A549 (cell line): Measurements from ENCODE around the gene TENM3. TPM values are rescaled to one million over a fixed set of nuclear protein-coding genes. Genes with fewer than 3 reads are reported as not detected.

Experiments used
- ATAC-seq, 2 experiments: fragments of 200-7000 bp in 1 of 2; fragments of >200 bp in 1 of 2; cut with Nextera tagmentation in 1 of 2; cut with Tn5 transposase in 1 of 2; 3 replicates each; pipeline versions ENCODE4 v1.8.0 to v1.9.1; 2018 to 2020; ENCODE audit warnings: mild to moderate bottlenecking in 1 of 2, moderate library complexity in 1 of 2
- CTCF ChIA-PET: fragments of 300-600 bp; sonication (Branson Sonifier 250); formaldehyde crosslinking; extraction: SDS; loops from one replicate; lab custom pipeline; 2021; ENCODE audit warnings: antibody characterized with exemption, inconsistent platforms; lab: Yijun Ruan, JAX
- POLR2A ChIA-PET: fragments of 350-600 bp; formaldehyde crosslinking; extraction: SDS; loops from one replicate; lab custom pipeline; 2021; ENCODE audit warnings: antibody characterized with exemption, inconsistent platforms; lab: Yijun Ruan, JAX
- DNase-seq, 2 experiments: peaks; one replicate each; pipeline versions ENCODE4 v3.0.0 to v3.0.0-alpha.2; 2011 to 2016; ENCODE audit warnings: low read depth in 1 of 2, low spot score in 1 of 2
- FAIRE-seq: peaks from 2 replicates; lab custom pipeline; 2011; peaks lifted over from hg19 to GRCh38; lab: Jason Lieb, UNC
- H3K27ac ChIP-seq, 2 experiments: fragments of >200 bp; sonication (Bioruptor Twin); formaldehyde crosslinking; 3 replicates each; pipeline ENCODE4 v1.5.1; 2016 to 2017
- H3K4me1 ChIP-seq: fragments of >200 bp; sonication (Bioruptor Twin); formaldehyde crosslinking; 3 replicates; pipeline ENCODE4 v1.6.1; 2016
- H3K4me2 ChIP-seq: fragments of >200 bp; sonication (Bioruptor Twin); formaldehyde crosslinking; 3 replicates; pipeline ENCODE4 v1.6.1; 2016
- H3K4me3 ChIP-seq: fragments of >200 bp; sonication (Bioruptor Twin); formaldehyde crosslinking; 3 replicates; pipeline ENCODE4 v1.5.1; 2016
- H3K9me3 ChIP-seq: fragments of >200 bp; sonication (Bioruptor Twin); formaldehyde crosslinking; 3 replicates; pipeline ENCODE4 v1.6.1; 2016
- ATOH8 ChIP-seq: fragments of 250-450 bp; sonication (Bioruptor Pico); IDR thresholded peaks from 2 replicates; pipeline ENCODE4 v1.5.0; 2020; ENCODE audit warnings: low read depth, mild to moderate bottlenecking, moderate library complexity
- BHLHE40 ChIP-seq: IDR thresholded peaks from 2 replicates; pipeline ENCODE4 v1.6.1; 2012; ENCODE audit warnings: low read depth, low read length, inconsistent platforms
- CHD2 ChIP-seq: fragments of 150-350 bp; IDR thresholded peaks from 2 replicates; pipeline ENCODE4 v1.6.1; 2014; ENCODE audit warnings: low read length; ENCODE audit not compliant: partially characterized antibody
- EHF ChIP-seq: fragments of 250-450 bp; sonication (Bioruptor Pico); IDR thresholded peaks from 2 replicates; pipeline ENCODE4 v1.5.0; 2020; ENCODE audit warnings: mild to moderate bottlenecking
- FOXS1 ChIP-seq: fragments of 250-450 bp; sonication (Bioruptor Pico); IDR thresholded peaks from 2 replicates; pipeline ENCODE4 v1.5.0; 2020; ENCODE audit warnings: mild to moderate bottlenecking, moderate library complexity
- GATA3 ChIP-seq: IDR thresholded peaks from 2 replicates; pipeline ENCODE4 v1.6.1; 2012; ENCODE audit warnings: borderline replicate concordance
- MAX ChIP-seq: IDR thresholded peaks from 2 replicates; pipeline ENCODE4 v1.6.1; 2012
- MAZ ChIP-seq: fragments of 150-350 bp; IDR thresholded peaks from 2 replicates; pipeline ENCODE4 v1.6.1; 2014; ENCODE audit warnings: antibody characterized with exemption, low read depth, low read length, borderline replicate concordance
- NR3C1 ChIP-seq: fragments of >200 bp; sonication (Bioruptor Twin); formaldehyde crosslinking; IDR thresholded peaks from 3 replicates; pipeline ENCODE4 v1.6.1; 2017
- PBX3 ChIP-seq: IDR thresholded peaks from 2 replicates; pipeline ENCODE4 v1.6.1; 2012
- POLR2AphosphoS2 ChIP-seq: conservative IDR thresholded peaks from 2 replicates; pipeline ENCODE4 v1.6.1; 2012; ENCODE audit warnings: low read length, improper control_type of control experiment, inconsistent platforms
- RAD21 ChIP-seq, 2 experiments: fragments of >200 bp in 1 of 2; sonication (Bioruptor Twin) in 1 of 2; formaldehyde crosslinking in 1 of 2; IDR thresholded peaks in 1 of 2; conservative IDR thresholded peaks in 1 of 2; 2 replicates in 1 of 2; 3 replicates in 1 of 2; pipeline ENCODE4 v1.6.1; 2012 to 2018; ENCODE audit warnings: inconsistent platforms in 1 of 2
- RFX5 ChIP-seq: fragments of 450-650 bp; IDR thresholded peaks from 2 replicates; pipeline ENCODE4 v1.7.1; 2014; ENCODE audit warnings: antibody characterized with exemption, mild to moderate bottlenecking, moderate library complexity
- RNF2 ChIP-seq: fragments of 200-600 bp; sonication (generic); IDR thresholded peaks from 2 replicates; pipeline ENCODE4 v1.6.1; 2016; ENCODE audit warnings: low read depth, mild to moderate bottlenecking, antibody characterized with exemption, moderate library complexity, borderline replicate concordance
- TP53 ChIP-seq: fragments of 250-450 bp; sonication (Bioruptor Pico); IDR thresholded peaks from 2 replicates; pipeline ENCODE4 v1.5.0; 2021; ENCODE audit warnings: mild to moderate bottlenecking, moderate library complexity
- WGBS: methylation state at CpG from one replicate; pipeline ENCODE4 v1.1.6; 2017; ENCODE audit errors: missing lambda C conversion rate; 5-methylcytosine and 5-hydroxymethylcytosine counted together
- polyA plus RNA-seq, 4 experiments: library from polyadenylated mRNA; depleted of rRNA in 3 of 4; stranded (reverse); fragments of >200 nt; fragmentation: RNase III in 1 of 4; extraction: RNeasy Plus Mini Kit Qiagen cat#74134 plus additional on column Dnase treatment in 1 of 4; gene quantifications; 2 replicates in 3 of 4; 3 replicates in 1 of 4; pipeline ENCODE4 v1.2.3, GENCODE V29; 2011 to 2017

Gene TENM3
- polyA plus RNA-seq, 2 of the 4 experiments (the other 2 are of a cell fraction): 2.4 to 7.3 TPM

GRCh38 chr4:182443070-182443469, 199.9 kb downstream of the TENM3 start (continued):
- no peak for TF ChIP-seq POLR2AphosphoS2
- no peak for TF ChIP-seq TP53 (CRISPR knock-in tag)
- no peak for TF ChIP-seq FOXS1 (CRISPR knock-in tag)
- no peak for TF ChIP-seq BHLHE40

- ATAC-seq: no peak
- Histone ChIP-seq H3K4me2 (peak overlapping the region; percentile 81), H3K4me1 (no peaks in the 10 kb centered on the region), H3K27ac (peak overlapping the region in 1 of 2 experiments; percentile 82; a peak in 3 of 6 replicates), H3K9me3 (no peaks in the 10 kb centered on the region), H3K4me3 (peak overlapping the region; percentile 53; the same call in 2 of the 3 replicates)
- POLR2A ChIA-PET: interaction anchor here (0.6 kb wide), 1 partner anchor 273 kb away, joined by 3 read pairs; no protein-coding TSS in a partner anchor
- TF ChIP-seq GATA3: no peak
- no peak for TF ChIP-seq NR3C1
- TF ChIP-seq PBX3: no peak
- TF ChIP-seq EHF: no peak
- TF ChIP-seq ATOH8 (CRISPR knock-in tag): no peak
- TF ChIP-seq, all 56 proteins: peak for 0
- WGBS: 76% methylated on average over 10 of the region's 25 CpGs
- FAIRE-seq: no peak
- DNase-seq: no peak
- CTCF ChIA-PET: interaction anchor here (0.8 kb wide), 1 partner anchor 95 kb away, joined by 3 read pairs; no protein-coding TSS in a partner anchor
Observed at GRCh38 chr4:182447767-182448280, 204.6 kb downstream of the TENM3 start.

- DNase-seq: peak; percentile 67 to 72
- POLR2A ChIA-PET: no interaction called here
- TF ChIP-seq PBX3 (no peak), MAX (0 out of 2 replicates have a peak, but pooled peaks have one; percentile 33)
- peak overlapping the region; percentile 81 for H3K4me2 ChIP-seq
- CTCF ChIA-PET: interaction anchor here (0.8 kb wide), 1 partner anchor 94 kb away, joined by 3 read pairs; no protein-coding TSS in a partner anchor
- FAIRE-seq: no peak
- H3K27ac ChIP-seq: peak overlapping the region; percentile 47 to 82; a peak in 4 of 6 replicates
- peak overlapping the region; percentile 53 for H3K4me3 ChIP-seq
- H3K9me3 ChIP-seq: no peaks in the 10 kb centered on the region
- 18% methylated on average over 9 of the region's 113 CpGs for WGBS
- ATAC-seq: peak; percentile 99
- H3K4me1 ChIP-seq: no peaks in the 10 kb centered on the region
Observed at GRCh38 chr4:182448281-182449151, 205.3 kb downstream of the TENM3 start.

- peak; percentile 13 to 15 for DNase-seq
Observed at GRCh38 chr4:182449186-182449929, 206.2 kb downstream of the TENM3 start.

More at GRCh38 chr4:182449186-182449929, 206.2 kb downstream of the TENM3 start:
- H3K4me1 ChIP-seq: no peaks in the 10 kb centered on the region
- peak overlapping the region; percentile 81 for H3K4me2 ChIP-seq
- CTCF ChIA-PET: interaction anchor here (0.6 to 0.9 kb wide), 2 partner anchors 59 to 879 kb away, joined by 3 to 4 read pairs; no protein-coding TSS in a partner anchor
- no peaks in the 10 kb centered on the region for H3K9me3 ChIP-seq
- FAIRE-seq (no peak), ATAC-seq (no peak)
- WGBS: 20% methylated on average over 14 of the region's 34 CpGs
- H3K4me3 ChIP-seq: peak overlapping the region; percentile 53
- TF ChIP-seq RNF2 (peak; percentile 93; the same call in 1 of the 2 replicates), MAZ (no peak), RFX5 (no peak), RAD21 (conservative IDR thresholded peaks at IDR 0.05 in 1 of 2, IDR thresholded peaks at IDR 0.05 in 1 of 2) (no peak), CHD2 (no peak)
- POLR2A ChIA-PET: no interaction called here
- peak overlapping the region; percentile 47 to 82; a peak in 4 of 6 replicates for H3K27ac ChIP-seq
